ENCODE measurements around the gene TUBGCP3.

DNA sequence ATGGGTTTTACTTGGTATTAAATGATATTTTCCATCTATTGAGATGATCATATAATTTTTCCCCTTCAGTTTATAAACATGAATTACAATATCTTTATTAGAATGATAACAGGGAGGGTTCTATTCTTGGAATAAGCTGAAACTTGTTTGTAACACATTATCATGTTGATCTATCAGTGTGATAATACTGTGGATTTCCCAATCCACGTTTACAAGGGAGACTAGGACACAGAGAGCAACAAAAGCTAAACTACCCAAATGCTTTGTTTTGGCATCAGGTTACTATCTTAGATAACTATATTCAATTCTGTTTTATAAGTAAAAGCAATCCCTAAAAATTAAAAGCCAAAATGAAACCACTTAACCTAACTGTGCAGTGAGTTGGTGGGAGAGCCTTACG lies 92.5 kb downstream of the TUBGCP3 start:
- TF ChIP-seq EZH2 (IDR thresholded peaks at IDR 0.05; ENCODE audit: low read depth), result no peak
- TF ChIP-seq, protein P1, sequence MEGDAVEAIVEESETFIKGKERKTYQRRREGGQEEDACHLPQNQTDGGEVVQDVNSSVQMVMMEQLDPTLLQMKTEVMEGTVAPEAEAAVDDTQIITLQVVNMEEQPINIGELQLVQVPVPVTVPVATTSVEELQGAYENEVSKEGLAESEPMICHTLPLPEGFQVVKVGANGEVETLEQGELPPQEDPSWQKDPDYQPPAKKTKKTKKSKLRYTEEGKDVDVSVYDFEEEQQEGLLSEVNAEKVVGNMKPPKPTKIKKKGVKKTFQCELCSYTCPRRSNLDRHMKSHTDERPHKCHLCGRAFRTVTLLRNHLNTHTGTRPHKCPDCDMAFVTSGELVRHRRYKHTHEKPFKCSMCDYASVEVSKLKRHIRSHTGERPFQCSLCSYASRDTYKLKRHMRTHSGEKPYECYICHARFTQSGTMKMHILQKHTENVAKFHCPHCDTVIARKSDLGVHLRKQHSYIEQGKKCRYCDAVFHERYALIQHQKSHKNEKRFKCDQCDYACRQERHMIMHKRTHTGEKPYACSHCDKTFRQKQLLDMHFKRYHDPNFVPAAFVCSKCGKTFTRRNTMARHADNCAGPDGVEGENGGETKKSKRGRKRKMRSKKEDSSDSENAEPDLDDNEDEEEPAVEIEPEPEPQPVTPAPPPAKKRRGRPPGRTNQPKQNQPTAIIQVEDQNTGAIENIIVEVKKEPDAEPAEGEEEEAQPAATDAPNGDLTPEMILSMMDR (conservative IDR thresholded peaks at IDR 0.05), result no peak

Data from PC-9 (cell line).